HFFc6 (cell line): Measurements from ENCODE around the gene PLPP2. TPM values are rescaled to one million over a fixed set of nuclear protein-coding genes. Genes with fewer than 3 reads are reported as not detected.

Experiments
- DNase-seq: peaks from one replicate; pipeline ENCODE4 v3.0.0-alpha.2; 2018
- H3K27ac Mint-ChIP-seq: 2 replicates; pipeline ENCODE4 v1.8.0; 2020; ENCODE audit warnings: mild to moderate bottlenecking, mixed read lengths
- H3K27me3 Mint-ChIP-seq: 2 replicates; pipeline ENCODE4 v1.8.0; 2021; ENCODE audit warnings: mild to moderate bottlenecking, moderate library complexity, mixed read lengths; ENCODE audit not compliant: insufficient read depth
- H3K36me3 Mint-ChIP-seq: 2 replicates; pipeline ENCODE4 v1.8.0; 2021; ENCODE audit warnings: low read depth, mixed read lengths
- H3K4me1 Mint-ChIP-seq: 2 replicates; pipeline ENCODE4 v1.8.0; 2020; ENCODE audit warnings: low read depth, mixed read lengths
- H3K4me3 Mint-ChIP-seq: 2 replicates; pipeline ENCODE4 v1.8.0; 2020; ENCODE audit warnings: mild to moderate bottlenecking, moderate library complexity, mixed read lengths
- H3K9me3 Mint-ChIP-seq: 2 replicates; pipeline ENCODE4 v1.8.0; 2020; ENCODE audit warnings: mild to moderate bottlenecking, mixed read lengths
- CTCF ChIP-seq: fragments of 200-600 bp; sonication (generic); IDR thresholded peaks from 2 replicates; pipeline ENCODE4 v1.5.0; 2021; ENCODE audit warnings: antibody characterized with exemption, mild to moderate bottlenecking
- total RNA-seq, 6 experiments: library from RNA; stranded (reverse); fragmentation: NEBNext Ultra II Directional; extraction: Animal tissue kit (Norgen Biotek cat#: 25700); gene quantifications; 2 replicates in 1 of 6; 3 replicates in 5 of 6; pipeline ENCODE4 v1.2.3, GENCODE V29; 2021

PLPP2 gene
- total RNA-seq, 6 experiments from 2014 or later = 3.5 to 15.0 (median 4.2) TPM

GRCh38 chr19:324716-325115 is 33.5 kb upstream of the PLPP2 start:
- Mint-ChIP-seq H3K27ac (no peak overlapping the region), H3K9me3 (peaks cover 18% of the 10 kb centered on the region), H3K4me3 (no peak overlapping the region), H3K4me1 (no peaks in the 10 kb centered on the region), H3K27me3 (no peaks in the 10 kb centered on the region; the same call in 1 of the 2 replicates), H3K36me3 (peaks cover 48% of the 10 kb centered on the region)
- DNase-seq = no peak
- TF ChIP-seq CTCF = no peak

- Mint-ChIP-seq H3K4me3 (no peak overlapping the region), H3K36me3 (peaks cover 40% of the 10 kb centered on the region), H3K4me1 (no peaks in the 10 kb centered on the region), H3K27me3 (no peaks in the 10 kb centered on the region; the same call in 1 of the 2 replicates), H3K9me3 (no peaks in the 10 kb centered on the region), H3K27ac (no peak overlapping the region)
- DNase-seq = no peak
- no peak for TF ChIP-seq CTCF
These were observed 31.4 kb upstream of the PLPP2 start for GRCh38 chr19:322616-323015.

GRCh38 chr19:318509-318774 is 27.2 kb upstream of the PLPP2 start:
- H3K9me3 Mint-ChIP-seq = no peaks in the 10 kb centered on the region
- no peaks in the 10 kb centered on the region for H3K4me1 Mint-ChIP-seq
- H3K27me3 Mint-ChIP-seq = no peaks in the 10 kb centered on the region
- TF ChIP-seq CTCF = no peak
- H3K27ac Mint-ChIP-seq = no peak overlapping the region
- DNase-seq = no peak
- no peak overlapping the region for H3K4me3 Mint-ChIP-seq
- peaks cover 42% of the 10 kb centered on the region for H3K36me3 Mint-ChIP-seq

GRCh38 chr19:317710-318508 is 26.7 kb upstream of the PLPP2 start:
- Mint-ChIP-seq H3K4me3 (no peak overlapping the region), H3K4me1 (no peaks in the 10 kb centered on the region), H3K9me3 (no peaks in the 10 kb centered on the region), H3K27me3 (no peaks in the 10 kb centered on the region), H3K36me3 (peaks cover 42% of the 10 kb centered on the region), H3K27ac (no peak overlapping the region)
- TF ChIP-seq CTCF = peak; percentile 46
- DNase-seq = no peak

GRCh38 chr19:315811-316210 is 24.6 kb upstream of the PLPP2 start:
- no peak overlapping the region for H3K4me3 Mint-ChIP-seq
- no peaks in the 10 kb centered on the region for H3K4me1 Mint-ChIP-seq
- H3K9me3 Mint-ChIP-seq = no peaks in the 10 kb centered on the region
- DNase-seq = no peak
- no peak overlapping the region for H3K27ac Mint-ChIP-seq
- no peak for TF ChIP-seq CTCF
- peaks cover 40% of the 10 kb centered on the region for H3K36me3 Mint-ChIP-seq
- H3K27me3 Mint-ChIP-seq = no peaks in the 10 kb centered on the region
